Esophagus muscularis mucosa (tissue), 2 donors: ENCODE data around the gene HOXB7.

ENCODE experiments used
- POLR2A ChIP-seq: fragments of 450-650 bp; IDR thresholded peaks from one replicate; pipeline ENCODE4 v1.6.1; 2017; ENCODE audit warnings: antibody characterized with exemption, moderate library complexity, mild to moderate bottlenecking, low read depth
- POLR2AphosphoS5 ChIP-seq, 2 donors: sonication (generic); formaldehyde crosslinking; IDR thresholded peaks; one replicate each; pipeline ENCODE4 v1.6.1; 2017; ENCODE audit warnings: antibody characterized with exemption in 2 of 2

DNA sequence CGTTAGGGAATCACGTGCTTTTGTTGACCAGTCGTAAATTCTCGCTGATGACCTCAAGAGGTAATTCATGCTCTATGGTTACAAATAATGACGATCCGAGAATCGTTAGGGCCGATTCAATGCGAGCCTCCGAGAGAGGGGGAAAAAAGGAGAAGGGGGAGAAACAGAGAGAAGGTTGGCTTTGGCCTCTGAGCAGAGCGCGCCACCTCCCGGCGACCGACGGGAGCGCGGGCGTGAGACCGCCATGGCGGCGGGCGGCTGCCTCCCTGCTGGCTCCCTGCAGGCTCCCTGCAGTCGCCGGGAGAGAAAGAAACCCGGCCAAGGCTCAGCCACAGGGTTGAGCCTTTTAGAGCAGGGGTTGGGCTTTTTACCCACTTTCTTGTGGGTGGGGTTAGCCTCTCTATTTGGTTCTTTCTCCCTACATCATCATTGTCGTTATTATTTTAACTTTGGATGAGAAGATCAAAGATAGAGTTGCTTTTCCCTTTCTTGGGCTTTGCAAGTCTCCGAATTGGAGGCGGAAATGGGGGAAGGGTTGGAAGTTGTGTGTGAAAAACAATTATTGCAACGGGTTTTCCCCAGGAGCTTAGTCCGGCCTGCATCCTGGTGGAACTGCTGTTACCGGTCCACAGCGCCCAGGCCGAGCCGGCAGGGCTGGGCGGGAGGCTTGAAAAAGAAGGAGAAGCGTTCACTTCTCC, 16.8 kb downstream of the HOXB7 start:
- peak in 1 of 2 donors; percentile 65 for TF ChIP-seq POLR2AphosphoS5 (IDR thresholded peaks at IDR 0.05)
- TF ChIP-seq POLR2A = no peak
